LNCaP clone FGC (cell line): ENCODE measurements around the gene DERL2.

Experiments
- DNase-seq: peaks from one replicate; pipeline ENCODE4 v3.0.0-alpha.2; 2011; ENCODE audit warnings: low read depth
- H3K4me3 ChIP-seq: 2 replicates; pipeline ENCODE4 v1.5.1; 2011; ENCODE audit warnings: mild to moderate bottlenecking, low read depth, low read length, control low read depth
- TF ChIP-seq, protein P1 (sequence below): IDR thresholded peaks from 2 replicates; pipeline ENCODE4 v1.5.1; 2012; ENCODE audit warnings: mild to moderate bottlenecking; ENCODE audit not compliant: control insufficient read depth, insufficient read depth; ENCODE audit errors: extremely low read depth

Gene DERL2

DNA sequence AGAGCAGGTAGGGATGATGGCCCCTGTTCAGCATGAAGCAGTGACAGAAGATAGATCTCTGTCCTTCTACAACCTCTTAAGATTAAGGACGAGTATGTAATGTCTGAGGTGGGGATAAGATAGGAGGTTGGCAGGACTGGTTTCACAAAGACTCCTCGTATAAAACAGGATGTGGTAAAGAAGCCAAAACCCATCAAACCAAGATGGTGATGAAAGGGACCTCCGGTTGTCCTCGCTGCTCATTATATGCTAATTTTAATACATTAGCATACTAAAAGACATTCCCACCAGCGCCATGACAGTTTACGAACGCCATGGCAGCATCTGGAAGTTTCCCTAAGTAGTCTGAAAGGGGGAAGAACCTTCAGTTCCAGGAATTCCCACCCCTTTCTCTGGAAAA, 27.6 kb upstream of the DERL2 start:
- H3K4me3 ChIP-seq, result no peak overlapping the region
- DNase-seq, result no peak
- TF ChIP-seq, protein P1, sequence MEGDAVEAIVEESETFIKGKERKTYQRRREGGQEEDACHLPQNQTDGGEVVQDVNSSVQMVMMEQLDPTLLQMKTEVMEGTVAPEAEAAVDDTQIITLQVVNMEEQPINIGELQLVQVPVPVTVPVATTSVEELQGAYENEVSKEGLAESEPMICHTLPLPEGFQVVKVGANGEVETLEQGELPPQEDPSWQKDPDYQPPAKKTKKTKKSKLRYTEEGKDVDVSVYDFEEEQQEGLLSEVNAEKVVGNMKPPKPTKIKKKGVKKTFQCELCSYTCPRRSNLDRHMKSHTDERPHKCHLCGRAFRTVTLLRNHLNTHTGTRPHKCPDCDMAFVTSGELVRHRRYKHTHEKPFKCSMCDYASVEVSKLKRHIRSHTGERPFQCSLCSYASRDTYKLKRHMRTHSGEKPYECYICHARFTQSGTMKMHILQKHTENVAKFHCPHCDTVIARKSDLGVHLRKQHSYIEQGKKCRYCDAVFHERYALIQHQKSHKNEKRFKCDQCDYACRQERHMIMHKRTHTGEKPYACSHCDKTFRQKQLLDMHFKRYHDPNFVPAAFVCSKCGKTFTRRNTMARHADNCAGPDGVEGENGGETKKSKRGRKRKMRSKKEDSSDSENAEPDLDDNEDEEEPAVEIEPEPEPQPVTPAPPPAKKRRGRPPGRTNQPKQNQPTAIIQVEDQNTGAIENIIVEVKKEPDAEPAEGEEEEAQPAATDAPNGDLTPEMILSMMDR, result no peak

GRCh38 chr17:5511401-5512225, 25.6 kb upstream of the DERL2 start:
- H3K4me3 ChIP-seq, result no peak overlapping the region
- TF ChIP-seq, protein P1, result no peak
- no peak for DNase-seq

DNA sequence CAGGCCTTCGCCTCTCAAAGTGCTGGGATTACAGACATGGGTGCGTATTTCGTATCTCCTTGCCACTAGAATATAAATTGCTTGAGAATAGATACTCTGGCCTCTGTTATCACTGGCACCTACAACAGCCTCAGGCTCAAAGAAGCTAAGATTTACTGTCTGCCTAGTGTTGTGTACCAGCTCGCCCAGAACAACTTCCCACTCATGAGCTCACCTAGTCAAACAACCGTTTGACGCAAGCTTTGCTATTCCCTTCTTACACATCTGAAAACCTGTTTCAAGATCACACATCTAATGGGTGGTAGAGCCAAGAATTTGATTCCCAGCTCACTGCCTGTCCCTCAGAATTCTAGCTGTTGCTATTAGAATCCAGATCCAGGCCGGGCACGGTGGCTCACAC, 24.8 kb upstream of the DERL2 start:
- TF ChIP-seq, protein P1, result no peak
- no peak overlapping the region for H3K4me3 ChIP-seq
- no peak for DNase-seq

- no peak overlapping the region for H3K4me3 ChIP-seq
- no peak for DNase-seq
- TF ChIP-seq, protein P1, result no peak
Observed at GRCh38 chr17:5509482-5509881, 23.5 kb upstream of the DERL2 start.

- DNase-seq, result no peak
- no peak overlapping the region for H3K4me3 ChIP-seq
- TF ChIP-seq, protein P1, result no peak
Observed at GRCh38 chr17:5508810-5509209, 22.8 kb upstream of the DERL2 start.

DNA sequence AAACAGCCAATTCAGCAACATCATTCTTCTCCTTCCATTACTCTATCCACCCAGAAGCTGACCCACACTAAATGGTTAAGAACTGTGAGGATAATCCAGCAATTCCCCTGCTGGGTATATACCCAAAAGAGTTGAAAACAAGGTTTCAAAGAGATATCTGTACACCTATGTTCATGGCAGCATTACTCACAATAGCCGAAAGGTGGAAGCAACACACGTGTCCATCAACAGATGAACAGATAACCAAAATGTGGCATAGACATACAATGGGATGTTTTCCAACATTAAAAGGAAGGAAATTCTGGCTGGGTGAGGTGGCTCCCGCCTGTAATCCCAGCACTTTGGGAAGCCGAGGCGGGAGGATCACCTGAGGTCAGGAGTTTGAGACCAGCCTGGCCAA, 20.3 kb upstream of the DERL2 start:
- no peak overlapping the region for H3K4me3 ChIP-seq
- TF ChIP-seq, protein P1, result peak; percentile 36
- peak; percentile 42 for DNase-seq

DNA sequence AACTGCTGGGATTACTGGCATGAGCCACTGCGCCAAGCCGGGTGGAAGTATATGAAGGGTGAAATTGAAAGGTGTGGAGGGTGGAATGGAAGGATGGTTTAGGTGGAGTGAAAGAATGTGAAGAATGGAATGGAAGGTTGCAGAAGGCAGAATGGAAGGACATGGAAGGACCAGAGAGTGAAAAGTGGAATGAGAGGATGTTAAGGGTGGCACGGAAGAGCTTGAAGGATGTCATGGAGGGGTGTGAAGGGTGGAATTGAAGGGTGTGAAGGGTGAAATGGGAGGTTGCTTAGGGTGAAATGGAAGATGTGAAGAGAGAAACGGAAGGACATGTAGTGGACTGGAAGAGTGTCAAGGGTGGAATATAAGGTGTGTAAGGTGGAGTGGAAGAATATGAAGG, 16.6 kb upstream of the DERL2 start:
- no peak for DNase-seq
- TF ChIP-seq, protein P1, result no peak
- H3K4me3 ChIP-seq, result no peak overlapping the region
